Measurements from ENCODE around the gene PTGER1. TPM values are rescaled to one million over a fixed set of nuclear protein-coding genes. Genes with fewer than 3 reads are reported as not detected.

The PTGER1 gene
- total and polyA plus RNA-seq, 2 of the 8 experiments (the other 6 are each of a cell fraction or from before 2014, with no cell fraction given), result 0.20 to 0.41 TPM

GRCh38 chr19:14432791-14433553, 42.2 kb downstream of the PTGER1 start, which contains the start of gene PKN1:
Gene PKN1 (plus strand): TSS chr19:14433306. CDS start chr19:14433522, 216 bp downstream.
- no peak within 1 kb of the TSS for H2BK12ac ChIP-seq (ENCODE audit: low read depth, low read length)
- no peak within 1 kb of the TSS for H2BK120ac ChIP-seq (replicated peaks; ENCODE audit: low read depth, low read length)
- peaks cover 0 to 11% (median 3%) of the 10 kb centered on the region in 4 experiments; a peak in 5 of 7 replicates for H3K4me1 ChIP-seq (replicated peaks in 1 of 4; ENCODE audit: control insufficient read depth in 3 of 4, insufficient read depth in 4 of 4, low read length in 3 of 4)
- H3K9ac ChIP-seq (replicated peaks in 1 of 4; ENCODE audit: extremely low read depth in 1 of 4, low read depth in 3 of 4, low read length in 3 of 4), result peak within 1 kb of the TSS in 3 of 4 experiments; percentile 29 to 93 (median 55); a peak in 5 of 7 replicates
- no peak within 1 kb of the TSS for H2BK5ac ChIP-seq (ENCODE audit: low read depth, low read length)
- peaks cover 4 to 5% of the 10 kb centered on the region in 2 experiments for H4K20me1 ChIP-seq (replicated peaks in 1 of 2; ENCODE audit: control insufficient read depth in 1 of 2, insufficient read depth in 2 of 2, low read length in 2 of 2)
- no peaks in the 10 kb centered on the region; the same call in 1 of the 2 replicates for H3K23me2 ChIP-seq (ENCODE audit: low read depth, low read length)
- H3K14ac ChIP-seq (ENCODE audit: insufficient read length), result no peak within 1 kb of the TSS
- H3K4ac ChIP-seq (replicated peaks; ENCODE audit: insufficient read length, low read depth, low read length), result no peak within 1 kb of the TSS
- DNase-seq (ENCODE audit: low read depth in 1 of 2, low spot score in 2 of 2) (peak in 1 of 2 experiments; percentile 86), FAIRE-seq (no peak)
- no peaks in the 10 kb centered on the region; a peak in 1 of 8 replicates for H3K36me3 ChIP-seq (ENCODE audit: control insufficient read depth in 2 of 4, insufficient read depth in 4 of 4, low read length in 3 of 4)
- H2AFZ ChIP-seq (ENCODE audit: low read length), result peak within 1 kb of the TSS; percentile 39; the same call in 1 of the 2 replicates
- H3K4me2 ChIP-seq (ENCODE audit: insufficient read depth in 1 of 2, low read depth in 2 of 2, low read length in 2 of 2), result peak within 1 kb of the TSS; percentile 72 to 97
- H4K91ac ChIP-seq (replicated peaks; ENCODE audit: insufficient read length, low read length), result no peak within 1 kb of the TSS
- peak within 1 kb of the TSS; percentile 45 for H4K8ac ChIP-seq (ENCODE audit: extremely low read depth, insufficient read depth, low read length)
- H2BK15ac ChIP-seq (ENCODE audit: low read length), result no peak within 1 kb of the TSS
- H2AK5ac ChIP-seq (ENCODE audit: low read depth, low read length), result no peak within 1 kb of the TSS
- H3K27ac ChIP-seq (ENCODE audit: low read depth, low read length), result no peak within 1 kb of the TSS
- POLR2A ChIA-PET (ENCODE audit: partially characterized antibody), result interaction anchor here (0.7 to 3.4 kb wide), 9 partner anchors 9 to 296 kb away, joined by 3 to 22 read pairs (median 4); partner anchors contain the start of genes ASF1B and DDX39A
- peaks cover 0 to 33% of the 10 kb centered on the region in 2 experiments; a peak in 2 of 4 replicates for H3K79me2 ChIP-seq (ENCODE audit: control insufficient read depth in 1 of 2, insufficient read depth in 2 of 2, low read length in 2 of 2)
- H3K79me1 ChIP-seq (ENCODE audit: low read depth, low read length), result peaks cover 7% of the 10 kb centered on the region
- no peak within 1 kb of the TSS for H3K23ac ChIP-seq (ENCODE audit: insufficient read length)
- 4% methylated on average over 46 of the region's 85 CpGs; no CpG with 5 or more reads in 1 of the 2 experiments for WGBS, 2 experiments (ENCODE audit: extremely low coverage in 1 of 2, insufficient coverage in 1 of 2, insufficient read length in 1 of 2, insufficient replicate concordance in 2 of 2, low coverage in 1 of 2, low lambda C conversion rate in 2 of 2, missing lambda C conversion rate in 1 of 2)
- no peak within 1 kb of the TSS for H2BK20ac ChIP-seq (ENCODE audit: low read length)
- H3K9me3 ChIP-seq (ENCODE audit: insufficient read depth in 2 of 2, low read depth in 1 of 2, low read length in 1 of 2), result no peaks in the 10 kb centered on the region
- CTCF ChIA-PET (ENCODE audit: partially characterized antibody), result interaction anchor here (1.0 to 4.8 kb wide), 15 partner anchors 9 to 296 kb away, joined by 3 to 19 read pairs (median 4); partner anchors contain the start of gene PTGER1
- peak within 1 kb of the TSS; percentile 54 to 96 (median 68) for H3K4me3 ChIP-seq (ENCODE audit: extremely low read depth in 1 of 4, insufficient read depth in 2 of 4, low read depth in 3 of 4, low read length in 4 of 4)
- no peak within 1 kb of the TSS for H3K56ac ChIP-seq (replicated peaks; ENCODE audit: insufficient read length, low read depth, low read length)
- no peaks in the 10 kb centered on the region; a peak in 1 of 7 replicates for H3K27me3 ChIP-seq (replicated peaks in 1 of 4; ENCODE audit: control insufficient read depth in 3 of 4, extremely low read depth in 1 of 4, insufficient read depth in 3 of 4, low read length in 3 of 4)
- no peak within 1 kb of the TSS for H3K18ac ChIP-seq (ENCODE audit: extremely low read depth, low read length)
- no peak within 1 kb of the TSS for H4K5ac ChIP-seq (ENCODE audit: insufficient read length, low read depth, low read length)
- no peak for TF ChIP-seq ZNF274 (IDR thresholded peaks at IDR 0.05; ENCODE audit: borderline replicate concordance, extremely low read depth, low read length)
- no peak for TF ChIP-seq GABPA (IDR thresholded peaks at IDR 0.05; ENCODE audit: borderline replicate concordance, insufficient read depth, low read length)
- no peak for TF ChIP-seq SAP30 (IDR thresholded peaks at IDR 0.05; ENCODE audit: insufficient read depth, insufficient replicate concordance, low read length)
- no peak for TF ChIP-seq NRF1 (IDR thresholded peaks at IDR 0.05; ENCODE audit: low read depth, low read length)
- TF ChIP-seq POLR2AphosphoS5 (IDR thresholded peaks at IDR 0.05; ENCODE audit: low read depth, low read length), result no peak
- peak; percentile 58; the same call in 1 of the 2 replicates for TF ChIP-seq TAF1 (IDR thresholded peaks at IDR 0.05; ENCODE audit: low read depth, low read length)
- no peak for TF ChIP-seq FOSL1 (IDR thresholded peaks at IDR 0.05; ENCODE audit: insufficient read depth, low read depth, low read length)
- TF ChIP-seq USF2 (IDR thresholded peaks at IDR 0.05; ENCODE audit: low read length), result peak; percentile 67; the same call in 1 of the 2 replicates
- TF ChIP-seq TBP (IDR thresholded peaks at IDR 0.05; ENCODE audit: low read depth, low read length), result no peak
- TF ChIP-seq CHD1 (IDR thresholded peaks at IDR 0.05; ENCODE audit: low read depth, low read length), result no peak
